Stimulated activated naive CD8-positive, alpha-beta T cell treated with anti-CD3 and anti-CD28 coated beads, Interleukin-15, Interleukin-2, amounts not matched to agents 100 ng/mL and 50 ng/mL, for 24 hours (primary cell): ENCODE data around the gene SMR3B.

Source experiments
- H3K27ac Mint-ChIP-seq: one replicate; pipeline ENCODE4 v1.8.0; 2021; ENCODE audit warnings: mild to moderate bottlenecking, mixed read lengths
- H3K27me3 Mint-ChIP-seq: one replicate; pipeline ENCODE4 v1.8.0; 2021; ENCODE audit warnings: mixed read lengths
- H3K36me3 Mint-ChIP-seq: one replicate; pipeline ENCODE4 v1.8.0; 2021; ENCODE audit warnings: low read depth, mixed read lengths
- H3K4me1 Mint-ChIP-seq: one replicate; pipeline ENCODE4 v1.8.0; 2021; ENCODE audit warnings: low read depth, mixed read lengths
- H3K4me3 Mint-ChIP-seq: one replicate; pipeline ENCODE4 v1.8.0; 2021; ENCODE audit warnings: mild to moderate bottlenecking, mixed read lengths
- H3K9me3 Mint-ChIP-seq: one replicate; pipeline ENCODE4 v1.8.0; 2021; ENCODE audit warnings: mixed read lengths

Gene SMR3B

GRCh38 chr4:70399319-70399718 lies 16.4 kb downstream of the SMR3B start:
- no peaks in the 10 kb centered on the region for H3K27me3 Mint-ChIP-seq
- H3K36me3 Mint-ChIP-seq = no peaks in the 10 kb centered on the region
- H3K4me1 Mint-ChIP-seq = no peaks in the 10 kb centered on the region
- H3K27ac Mint-ChIP-seq = no peak overlapping the region
- no peaks in the 10 kb centered on the region for H3K9me3 Mint-ChIP-seq
- no peak overlapping the region for H3K4me3 Mint-ChIP-seq

- no peaks in the 10 kb centered on the region for H3K27me3 Mint-ChIP-seq
- no peaks in the 10 kb centered on the region for H3K36me3 Mint-ChIP-seq
- H3K4me1 Mint-ChIP-seq = no peaks in the 10 kb centered on the region
- H3K27ac Mint-ChIP-seq = no peak overlapping the region
- H3K4me3 Mint-ChIP-seq = no peak overlapping the region
- no peaks in the 10 kb centered on the region for H3K9me3 Mint-ChIP-seq
These were observed 19.8 kb downstream of the SMR3B start for GRCh38 chr4:70402762-70403161.

GRCh38 chr4:70405765-70406164 lies 22.8 kb downstream of the SMR3B start:
- H3K27me3 Mint-ChIP-seq = no peaks in the 10 kb centered on the region
- H3K9me3 Mint-ChIP-seq = no peaks in the 10 kb centered on the region
- H3K4me3 Mint-ChIP-seq = no peak overlapping the region
- H3K27ac Mint-ChIP-seq = no peak overlapping the region
- no peaks in the 10 kb centered on the region for H3K36me3 Mint-ChIP-seq
- no peaks in the 10 kb centered on the region for H3K4me1 Mint-ChIP-seq

- Mint-ChIP-seq H3K4me3 (no peak overlapping the region), H3K4me1 (no peaks in the 10 kb centered on the region), H3K27me3 (no peaks in the 10 kb centered on the region), H3K36me3 (no peaks in the 10 kb centered on the region), H3K27ac (no peak overlapping the region), H3K9me3 (peaks cover 5% of the 10 kb centered on the region)
These were observed 42.4 kb downstream of the SMR3B start for GRCh38 chr4:70425306-70425705.

- no peaks in the 10 kb centered on the region for H3K4me1 Mint-ChIP-seq
- H3K27me3 Mint-ChIP-seq = no peaks in the 10 kb centered on the region
- no peak overlapping the region for H3K27ac Mint-ChIP-seq
- peaks cover 5% of the 10 kb centered on the region for H3K9me3 Mint-ChIP-seq
- no peaks in the 10 kb centered on the region for H3K36me3 Mint-ChIP-seq
- H3K4me3 Mint-ChIP-seq = no peak overlapping the region
These were observed 43.9 kb downstream of the SMR3B start for GRCh38 chr4:70426789-70427188.

GRCh38 chr4:70437197-70437596 lies 54.3 kb downstream of the SMR3B start:
- Mint-ChIP-seq H3K36me3 (no peaks in the 10 kb centered on the region), H3K9me3 (peaks cover 5% of the 10 kb centered on the region), H3K27me3 (no peaks in the 10 kb centered on the region), H3K4me1 (no peaks in the 10 kb centered on the region), H3K27ac (no peak overlapping the region), H3K4me3 (no peak overlapping the region)
